GM12874 (cell line): Measurements from ENCODE around the gene BMX.

Experiments
- CTCF ChIP-seq: IDR thresholded peaks from 2 replicates; pipeline ENCODE4 v1.5.1; 2011; ENCODE audit warnings: low read depth, mild to moderate bottlenecking, control low read depth, low read length, moderate library complexity; ENCODE audit not compliant: insufficient read depth

Gene BMX

GRCh38 chrX:15570145-15570544 lies 69.5 kb downstream of the BMX start:
- TF ChIP-seq CTCF = no peak

GRCh38 chrX:15574017-15574416 lies 73.4 kb downstream of the BMX start:
- TF ChIP-seq CTCF = no peak

GRCh38 chrX:15576019-15576418 lies 75.4 kb downstream of the BMX start:
- no peak for TF ChIP-seq CTCF

GRCh38 chrX:15579778-15580747 lies 79.5 kb downstream of the BMX start:
- TF ChIP-seq CTCF = no peak

- no peak for TF ChIP-seq CTCF
Measured at GRCh38 chrX:15594371-15594770, 93.8 kb downstream of the BMX start.

GRCh38 chrX:15598026-15598425 lies 97.4 kb downstream of the BMX start:
- no peak for TF ChIP-seq CTCF

GRCh38 chrX:15599461-15599860 lies 98.9 kb downstream of the BMX start:
- TF ChIP-seq CTCF = no peak
